ENCODE measurements around the gene ZNF625. TPM values are rescaled to one million over a fixed set of nuclear protein-coding genes. Genes with fewer than 3 reads are reported as not detected.

The ZNF625 gene
- total RNA-seq: 4.0 TPM
- long read RNA-seq, partial matches to known transcripts: 0 of 2 reads
- long read RNA-seq, other reads (novel, unspliced or antisense): 1 of 2 reads

DNA sequence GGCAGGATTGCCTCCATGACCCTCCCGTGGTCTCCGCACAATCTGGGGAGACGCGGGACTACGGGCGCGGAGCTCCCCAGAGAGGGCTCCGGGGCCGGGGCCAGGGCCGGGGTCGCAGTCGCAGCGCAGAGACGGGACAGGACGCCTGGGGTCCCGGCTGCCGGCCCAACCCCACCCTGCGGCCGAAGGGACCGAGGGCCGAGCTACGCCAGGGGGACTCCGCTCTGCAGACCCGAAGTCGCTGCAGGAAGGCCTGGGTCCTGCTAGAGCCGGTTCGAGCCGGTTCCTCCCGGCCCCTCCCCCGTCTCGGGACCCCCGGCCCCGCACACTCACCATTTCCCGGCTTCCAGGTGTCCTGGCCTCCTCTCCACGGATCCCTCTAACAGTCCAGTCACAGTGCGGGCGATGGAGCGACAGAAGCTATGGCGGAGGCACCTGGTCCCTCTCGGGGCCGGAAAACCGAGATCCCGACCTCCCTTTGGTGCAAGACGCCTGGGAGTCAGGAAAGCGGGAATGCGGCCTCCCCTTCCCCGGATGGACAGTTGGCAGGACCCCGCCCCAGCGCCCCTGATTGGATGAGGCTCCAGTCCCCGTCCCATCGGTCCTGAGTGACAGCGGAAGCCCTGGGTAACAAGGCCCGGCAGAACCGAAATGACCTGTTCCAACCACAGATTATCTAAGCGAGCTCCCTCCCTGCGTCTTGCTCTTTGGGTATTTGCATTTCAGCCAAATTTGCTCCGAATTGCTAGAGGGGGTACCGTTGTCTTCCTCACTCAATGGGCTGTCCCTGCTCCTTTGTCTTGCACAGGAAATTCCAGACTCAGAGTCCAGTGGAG, at the start of gene ZNF625:
ZNF625 (minus strand) TSS at position 512 of the 836 bp plus-strand sequence; CDS start at position 336, 176 bp downstream.
- no peaks in the 10 kb centered on the region for H3K27me3 ChIP-seq (ENCODE audit: low read depth)
- peak; percentile 91 for DNase-seq
- no peaks in the 10 kb centered on the region for H3K9me3 ChIP-seq (replicated peaks)
- TF ChIP-seq, protein P1, sequence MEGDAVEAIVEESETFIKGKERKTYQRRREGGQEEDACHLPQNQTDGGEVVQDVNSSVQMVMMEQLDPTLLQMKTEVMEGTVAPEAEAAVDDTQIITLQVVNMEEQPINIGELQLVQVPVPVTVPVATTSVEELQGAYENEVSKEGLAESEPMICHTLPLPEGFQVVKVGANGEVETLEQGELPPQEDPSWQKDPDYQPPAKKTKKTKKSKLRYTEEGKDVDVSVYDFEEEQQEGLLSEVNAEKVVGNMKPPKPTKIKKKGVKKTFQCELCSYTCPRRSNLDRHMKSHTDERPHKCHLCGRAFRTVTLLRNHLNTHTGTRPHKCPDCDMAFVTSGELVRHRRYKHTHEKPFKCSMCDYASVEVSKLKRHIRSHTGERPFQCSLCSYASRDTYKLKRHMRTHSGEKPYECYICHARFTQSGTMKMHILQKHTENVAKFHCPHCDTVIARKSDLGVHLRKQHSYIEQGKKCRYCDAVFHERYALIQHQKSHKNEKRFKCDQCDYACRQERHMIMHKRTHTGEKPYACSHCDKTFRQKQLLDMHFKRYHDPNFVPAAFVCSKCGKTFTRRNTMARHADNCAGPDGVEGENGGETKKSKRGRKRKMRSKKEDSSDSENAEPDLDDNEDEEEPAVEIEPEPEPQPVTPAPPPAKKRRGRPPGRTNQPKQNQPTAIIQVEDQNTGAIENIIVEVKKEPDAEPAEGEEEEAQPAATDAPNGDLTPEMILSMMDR (IDR thresholded peaks at IDR 0.05; ENCODE audit: borderline replicate concordance): no peak
- peak within 1 kb of the TSS; percentile 87 for H3K27ac ChIP-seq (replicated peaks)
- H3K4me1 ChIP-seq: peaks cover 25% of the 10 kb centered on the region
- peak within 1 kb of the TSS; percentile 89 for H3K4me3 ChIP-seq
- peaks cover 15% of the 10 kb centered on the region for H3K36me3 ChIP-seq
- intact Hi-C loops (cut with micrococcal nuclease): no loop called here

DNA sequence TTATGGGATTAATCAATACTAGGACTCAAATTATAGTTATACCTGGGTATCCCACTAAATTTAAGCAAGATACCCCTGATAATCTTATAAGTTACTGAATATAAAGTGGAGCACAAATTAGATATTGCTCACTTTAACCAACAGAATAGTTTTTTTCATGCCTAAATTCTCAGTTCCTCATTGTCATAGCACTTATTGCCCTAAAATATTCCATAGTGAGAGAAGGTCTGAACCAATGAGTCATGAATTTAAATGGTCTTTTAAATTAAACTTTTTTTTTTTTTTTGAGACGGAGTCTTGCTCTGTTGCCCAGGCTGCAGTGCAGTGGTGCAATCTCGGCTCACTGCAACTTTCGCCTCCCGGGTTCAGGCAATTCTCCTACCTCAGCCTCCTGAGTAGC, 48.8 kb upstream of the ZNF625 start:
- no peak overlapping the region for H3K27ac ChIP-seq (replicated peaks)
- no peak overlapping the region for H3K4me3 ChIP-seq
- intact Hi-C loops (cut with micrococcal nuclease): no loop called here
- H3K36me3 ChIP-seq: peaks cover 45% of the 10 kb centered on the region
- no peak for DNase-seq
- TF ChIP-seq, protein P1 (IDR thresholded peaks at IDR 0.05; ENCODE audit: borderline replicate concordance): no peak
- H3K4me1 ChIP-seq: no peaks in the 10 kb centered on the region
- H3K9me3 ChIP-seq (replicated peaks): peaks cover 46% of the 10 kb centered on the region
- no peaks in the 10 kb centered on the region for H3K27me3 ChIP-seq (ENCODE audit: low read depth)

DNA sequence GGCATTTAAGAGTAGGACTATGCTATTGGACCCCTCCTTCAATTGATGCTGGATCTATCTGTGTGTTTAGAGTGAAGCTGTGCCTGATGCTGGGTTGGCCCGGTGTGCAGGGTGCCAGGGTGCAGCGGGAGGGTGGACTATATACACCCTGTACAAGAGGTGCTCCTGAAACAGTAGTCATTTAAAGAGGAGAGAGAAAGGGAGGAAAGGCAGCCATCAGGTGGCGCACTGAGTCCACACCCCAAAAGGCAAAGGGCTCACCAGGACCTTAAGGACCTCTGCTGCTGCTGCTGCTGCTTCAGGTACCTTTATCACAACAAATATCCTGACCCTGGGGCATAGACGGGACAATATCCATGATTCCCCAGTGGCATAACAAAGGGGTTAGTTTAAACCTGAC, 45.7 kb upstream of the ZNF625 start:
- Histone ChIP-seq H3K27ac (replicated peaks) (no peak overlapping the region), H3K4me3 (no peak overlapping the region), H3K9me3 (replicated peaks) (peaks cover 32% of the 10 kb centered on the region), H3K36me3 (peaks cover 15% of the 10 kb centered on the region), H3K4me1 (no peaks in the 10 kb centered on the region), H3K27me3 (ENCODE audit: low read depth) (no peaks in the 10 kb centered on the region)
- intact Hi-C loops (cut with micrococcal nuclease): no loop called here
- TF ChIP-seq, protein P1 (IDR thresholded peaks at IDR 0.05; ENCODE audit: borderline replicate concordance): peak; percentile 56
- peak; percentile 18 for DNase-seq

DNA sequence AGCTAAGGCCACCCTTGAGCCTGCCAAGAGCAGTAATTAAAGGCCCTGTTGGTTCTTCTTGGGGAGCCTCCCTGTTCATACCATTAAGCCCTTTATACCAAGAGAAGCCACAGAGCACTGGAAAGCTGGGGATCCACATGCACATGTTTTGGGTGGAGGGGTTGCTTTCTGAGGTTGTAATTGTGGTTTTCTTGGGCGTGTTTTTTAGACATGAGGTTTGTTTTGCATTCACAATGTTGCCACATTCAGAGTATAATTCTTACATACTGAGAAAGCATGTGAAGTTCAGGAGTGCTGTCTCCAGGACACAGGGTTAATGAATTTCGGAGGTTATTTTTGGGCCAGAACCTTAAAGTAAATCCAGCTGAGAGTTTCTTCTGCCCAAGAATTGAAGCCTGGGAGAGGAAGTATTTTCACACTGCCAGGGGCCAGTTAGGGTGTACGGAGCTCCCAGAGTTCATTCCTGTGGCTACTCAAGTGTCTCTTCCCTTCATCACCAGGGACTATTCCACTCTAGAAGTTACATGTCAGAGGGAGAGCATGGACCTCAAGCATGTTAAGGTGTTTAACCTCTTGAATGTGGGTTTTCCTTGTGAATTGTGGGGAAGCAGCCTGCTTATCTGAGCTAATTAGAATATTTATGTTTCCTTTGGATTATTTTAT, 43.4 kb upstream of the ZNF625 start:
- TF ChIP-seq, protein P1 (IDR thresholded peaks at IDR 0.05; ENCODE audit: borderline replicate concordance): no peak
- DNase-seq: no peak
- peaks cover 13% of the 10 kb centered on the region for H3K4me1 ChIP-seq
- peaks cover 5% of the 10 kb centered on the region for H3K36me3 ChIP-seq
- intact Hi-C loops (cut with micrococcal nuclease): no loop called here
- no peak overlapping the region for H3K27ac ChIP-seq (replicated peaks)
- no peak overlapping the region for H3K4me3 ChIP-seq
- no peaks in the 10 kb centered on the region for H3K27me3 ChIP-seq (ENCODE audit: low read depth)
- peaks cover 18% of the 10 kb centered on the region for H3K9me3 ChIP-seq (replicated peaks)

DNA sequence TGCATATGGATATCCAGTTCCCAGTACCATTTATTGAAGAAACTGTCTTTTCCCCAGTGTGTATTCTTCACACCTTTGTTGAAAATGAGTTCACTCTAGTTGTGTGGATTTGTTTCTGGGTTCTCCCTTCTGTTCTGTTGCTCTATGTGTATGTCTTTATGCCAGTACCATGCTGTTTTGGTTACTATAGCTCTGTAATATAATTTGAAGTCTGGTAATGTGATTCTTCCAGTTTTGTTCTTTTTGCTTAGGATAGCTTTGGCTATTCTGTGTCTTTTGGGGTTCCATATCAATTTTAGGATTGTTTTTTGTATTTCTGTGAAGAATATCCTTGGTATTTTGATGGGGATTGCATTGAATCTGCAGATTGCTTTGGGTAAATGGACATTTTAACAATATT, 41.6 kb upstream of the ZNF625 start:
- Histone ChIP-seq H3K9me3 (replicated peaks) (peaks cover 25% of the 10 kb centered on the region), H3K27me3 (ENCODE audit: low read depth) (no peaks in the 10 kb centered on the region), H3K27ac (replicated peaks) (no peak overlapping the region), H3K4me3 (no peak overlapping the region), H3K4me1 (peaks cover 21% of the 10 kb centered on the region), H3K36me3 (peaks cover under 1% of the 10 kb centered on the region)
- intact Hi-C loops (cut with micrococcal nuclease): no loop called here
- DNase-seq: no peak
- TF ChIP-seq, protein P1 (IDR thresholded peaks at IDR 0.05; ENCODE audit: borderline replicate concordance): no peak
